Measurements from ENCODE around the gene KRT84. TPM values are rescaled to one million over a fixed set of nuclear protein-coding genes. Genes with fewer than 3 reads are reported as not detected.

Gene KRT84
- total and polyA plus RNA-seq, 9 of the 15 experiments (the other 6 are each of a cell fraction or from before 2014, with no cell fraction given): not detected

GRCh38 chr12:52380271-52380694, 5.2 kb downstream of the KRT84 start:
- no TSS peak for BruUV-seq (replicated peaks)
- intact Hi-C loops (cut with micrococcal nuclease): no loop called here
- in situ Hi-C loops (cut with MboI): loop anchor here (5.0 kb wide), 2 partner anchors 497 to 602 kb away; no protein-coding TSS in a partner anchor
- H3K9me3 ChIP-seq (replicated peaks; ENCODE audit: control insufficient read depth, insufficient read depth, low read depth, low read length): no peaks in the 10 kb centered on the region
- no peak overlapping the region for H3K4me3 ChIP-seq
- peaks cover 5 to 62% of the 10 kb centered on the region in 2 experiments; a peak in 4 of 5 replicates for H3K27me3 ChIP-seq (ENCODE audit: control insufficient read depth in 2 of 2, insufficient read depth in 2 of 2, low read length in 2 of 2)
- no peak overlapping the region; a peak in 1 of 4 replicates for H3K9ac ChIP-seq (ENCODE audit: insufficient read depth in 1 of 2, low read depth in 2 of 2, low read length in 2 of 2)
- ATAC-seq (peak; percentile 60), DNase-seq (ENCODE audit: extremely low read depth in 1 of 4, low spot score in 3 of 4) (peak in 2 of 4 experiments; percentile 8 to 18), FAIRE-seq (no peak)
- H2AFZ ChIP-seq (ENCODE audit: low read depth, low read length): no peak overlapping the region
- no peak overlapping the region for H3K4me2 ChIP-seq (ENCODE audit: insufficient read depth, low read length)
- H4K20me1 ChIP-seq (replicated peaks; ENCODE audit: control insufficient read depth, insufficient read depth, low read length): no peaks in the 10 kb centered on the region
- TF ChIP-seq SREBF1 (IDR thresholded peaks at IDR 0.05; ENCODE audit: borderline replicate concordance, low read depth, low read length): no peak
- TF ChIP-seq CTCFL (IDR thresholded peaks at IDR 0.05; ENCODE audit: borderline replicate concordance, insufficient read depth, low read depth, low read length, poor library complexity, severe bottlenecking): peak; percentile 11
- peak; percentile 44 to 48 (median 45); a peak in 5 of 6 replicates for TF ChIP-seq CTCF (IDR thresholded peaks at IDR 0.05 in 2 of 3, conservative IDR thresholded peaks at IDR 0.05 in 1 of 3; ENCODE audit: insufficient read depth in 2 of 3, low read depth in 1 of 3, low read length in 3 of 3)
- no peak for TF ChIP-seq GMEB1 (CRISPR knock-in tag; IDR thresholded peaks at IDR 0.05)
- TF ChIP-seq ZNF133 (CRISPR knock-in tag; IDR thresholded peaks at IDR 0.05): no peak
- no peaks in the 10 kb centered on the region for H3K79me2 ChIP-seq (ENCODE audit: control insufficient read depth, insufficient read depth, low read length)
- no peaks in the 10 kb centered on the region for H3K36me3 ChIP-seq (ENCODE audit: control insufficient read depth, insufficient read depth, low read length)
- POLR2A ChIA-PET: no interaction called here
- CTCF ChIA-PET (ENCODE audit: low intra/inter-chr PET ratio): interaction anchor here (0.6 to 0.8 kb wide), 2 partner anchors 377 to 499 kb away, joined by 3 to 6 read pairs; no protein-coding TSS in a partner anchor
- 2% methylated on average over 13 of the region's 15 CpGs for WGBS (ENCODE audit: insufficient coverage, low coverage, missing lambda C conversion rate)
- H3K27ac ChIP-seq (ENCODE audit: extremely low read depth, low read depth, low read length): no peak overlapping the region
- H3K9me1 ChIP-seq (ENCODE audit: control insufficient read depth, insufficient read depth, low read length): no peaks in the 10 kb centered on the region
- H3K4me1 ChIP-seq (replicated peaks in 1 of 2; ENCODE audit: control insufficient read depth in 2 of 2, insufficient read depth in 2 of 2, low read length in 2 of 2): peaks cover 0 to 5% of the 10 kb centered on the region in 2 experiments; a peak in 1 of 5 replicates
